Measurements from ENCODE around the gene NTMT1. TPM values are rescaled to one million over a fixed set of nuclear protein-coding genes. Genes with fewer than 3 reads are reported as not detected.

The NTMT1 gene, protein sequence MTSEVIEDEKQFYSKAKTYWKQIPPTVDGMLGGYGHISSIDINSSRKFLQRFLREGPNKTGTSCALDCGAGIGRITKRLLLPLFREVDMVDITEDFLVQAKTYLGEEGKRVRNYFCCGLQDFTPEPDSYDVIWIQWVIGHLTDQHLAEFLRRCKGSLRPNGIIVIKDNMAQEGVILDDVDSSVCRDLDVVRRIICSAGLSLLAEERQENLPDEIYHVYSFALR
- polyA plus RNA-seq: 10 to 100 TPM; 42.5 to 64.3 (median 45.5) TPM
- long read RNA-seq, donor 1, transcript NTMT1-203 (4 exons, 1,315 nt): major isoform, 26 of 44 reads
- long read RNA-seq, donor 1, partial matches to known transcripts: 9 of 44 reads
- long read RNA-seq, donor 1, other reads (novel, unspliced or antisense): 0 of 44 reads
- long read RNA-seq, donor 2, partial matches to known transcripts: 0 of 9 reads
- long read RNA-seq, donor 2, other reads (novel, unspliced or antisense): 0 of 9 reads
- long read RNA-seq, donor 3, transcript NTMT1-203 (4 exons, 1,315 nt): major isoform, 7 of 19 reads
- long read RNA-seq, donor 3, partial matches to known transcripts: 5 of 19 reads
- long read RNA-seq, donor 3, other reads (novel, unspliced or antisense): 0 of 19 reads
- long read RNA-seq, donor 4: 0 reads
- long read RNA-seq, donor 5, partial matches to known transcripts: 7 of 9 reads
- long read RNA-seq, donor 5, other reads (novel, unspliced or antisense): 0 of 9 reads
- long read RNA-seq, donor 6, transcript NTMT1-203 (4 exons, 1,315 nt): major isoform, 17 of 23 reads
- long read RNA-seq, donor 6, partial matches to known transcripts: 0 of 23 reads
- long read RNA-seq, donor 6, other reads (novel, unspliced or antisense): 0 of 23 reads
- long read RNA-seq, donor 7: 0 reads
- long read RNA-seq, donor 8, partial matches to known transcripts: 0 of 2 reads
- long read RNA-seq, donor 8, other reads (novel, unspliced or antisense): 0 of 2 reads
- long read RNA-seq, donor 9, partial matches to known transcripts: 0 of 5 reads
- long read RNA-seq, donor 9, other reads (novel, unspliced or antisense): 0 of 5 reads
- long read RNA-seq, donor 10, transcript NTMT1-203 (4 exons, 1,315 nt): major isoform, 8 of 13 reads
- long read RNA-seq, donor 10, partial matches to known transcripts: 0 of 13 reads
- long read RNA-seq, donor 10, other reads (novel, unspliced or antisense): 0 of 13 reads

DNA sequence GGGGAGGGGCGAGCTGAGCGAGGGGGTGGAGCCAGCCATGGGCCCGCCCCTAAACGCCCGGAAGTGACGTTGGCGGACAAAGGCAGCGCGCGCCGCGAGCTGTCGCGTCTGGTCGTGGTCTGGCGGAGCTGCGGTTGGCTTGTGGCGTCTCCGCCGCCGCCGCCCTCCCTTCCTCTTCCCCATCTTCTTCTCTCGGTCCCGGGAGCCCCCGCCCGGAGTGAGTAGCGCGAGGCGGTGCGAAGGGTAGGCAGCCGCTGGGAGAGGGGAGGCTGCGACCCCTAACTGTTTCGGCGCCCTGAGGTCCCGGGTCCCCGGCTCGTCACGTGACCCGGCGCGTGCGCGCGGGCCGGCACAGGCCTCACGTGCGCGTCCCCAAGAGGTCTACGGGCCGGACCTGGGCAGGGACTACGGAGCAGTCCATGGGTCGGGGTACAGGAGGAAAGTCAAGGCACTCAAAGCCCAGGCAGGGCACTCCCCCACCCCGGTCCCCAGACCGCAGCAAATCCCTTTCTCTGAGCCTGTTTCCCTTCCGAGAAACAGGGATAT, at the start of gene NTMT1:
Gene NTMT1, plus strand, starts transcription at position 85 of the 546 bp plus-strand sequence. CDS start 6,541 bp downstream, outside the sequence.
- peak within 1 kb of the TSS; percentile 57 to 85 (median 65) for H3K4me3 ChIP-seq (ENCODE audit: low read depth in 1 of 3, low read length in 3 of 3)
- peaks cover 0 to under 1% (median 0%) of the 10 kb centered on the region in 3 donors for H3K27me3 ChIP-seq (ENCODE audit: control insufficient read depth in 3 of 3, insufficient read depth in 3 of 3, low read length in 3 of 3)
- peaks cover 4 to 23% (median 5%) of the 10 kb centered on the region in 3 donors for H3K4me1 ChIP-seq (ENCODE audit: control insufficient read depth in 3 of 3, insufficient read depth in 2 of 3, low read depth in 1 of 3, low read length in 2 of 3)
- WGBS, 3 donors: 0% methylated on average over 45 to 55 of the region's 55 CpGs
- FAIRE-seq (no peak), DNase-seq (peak; percentile 82 to 93)
- no peaks in the 10 kb centered on the region for H3K9me3 ChIP-seq (ENCODE audit: control insufficient read depth in 2 of 2, insufficient read depth in 1 of 2, low read depth in 1 of 2, low read length in 1 of 2)
- H3K27ac ChIP-seq (ENCODE audit: low read depth in 1 of 3, low read length in 2 of 3): peak within 1 kb of the TSS; percentile 39 to 98 (median 92)
- H3K36me3 ChIP-seq (ENCODE audit: control insufficient read depth in 3 of 3, insufficient read depth in 2 of 3, low read depth in 1 of 3, low read length in 3 of 3): peaks cover 0 to 36% (median 0%) of the 10 kb centered on the region in 3 donors

DNA sequence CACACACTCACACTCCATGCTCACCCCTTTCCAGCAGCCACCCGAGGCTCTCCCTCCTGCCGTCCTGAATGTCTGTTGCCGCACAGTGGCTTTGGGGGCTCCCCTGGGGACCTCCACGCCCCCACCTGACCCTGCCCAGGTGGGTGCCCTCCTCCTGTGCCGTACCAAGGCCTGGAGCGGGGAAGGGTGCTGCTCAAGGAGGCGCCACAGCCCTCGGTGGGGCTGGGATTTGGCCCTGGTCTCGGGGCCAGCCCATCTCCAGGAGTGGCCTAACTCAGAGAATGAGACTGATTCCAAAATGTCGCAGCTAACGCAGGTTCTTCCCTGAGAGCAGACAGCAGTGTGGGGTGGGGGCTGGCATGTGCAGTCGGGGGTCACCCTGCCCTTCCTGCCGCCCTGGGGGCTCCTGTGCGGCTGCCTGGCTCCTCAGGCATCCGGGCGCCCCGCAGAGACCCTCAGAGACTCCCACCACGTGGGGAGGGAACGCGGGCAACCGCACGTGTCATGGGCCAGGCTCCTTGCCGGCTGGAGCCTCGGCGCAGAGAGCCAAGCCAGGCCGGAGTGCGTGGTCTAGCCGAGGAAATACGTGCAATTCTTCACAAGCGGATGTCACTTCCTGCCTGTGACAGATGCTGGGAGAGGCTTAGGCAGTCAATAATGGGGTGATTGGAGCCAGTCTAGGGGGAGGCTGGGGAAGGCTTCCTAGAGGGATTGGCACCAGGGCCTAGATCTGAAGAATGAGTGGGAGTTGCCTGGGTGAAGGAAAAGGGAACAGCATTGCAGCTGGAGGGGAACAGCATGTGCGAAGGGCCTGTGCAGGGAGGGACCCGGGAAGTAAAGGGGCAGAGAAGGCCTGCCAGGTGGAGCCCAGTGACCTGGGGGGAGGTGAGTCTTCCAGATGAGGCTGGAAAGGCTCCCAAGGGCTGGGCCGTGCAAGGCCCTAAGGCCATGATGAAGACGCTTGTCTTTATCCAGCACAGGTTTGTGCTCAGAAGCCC, 49.1 kb upstream of the NTMT1 start:
- WGBS, 3 donors: 70 to 89% (median 84%) methylated on average over 31 to 34 of the region's 34 CpGs
- no peak for FAIRE-seq

DNA sequence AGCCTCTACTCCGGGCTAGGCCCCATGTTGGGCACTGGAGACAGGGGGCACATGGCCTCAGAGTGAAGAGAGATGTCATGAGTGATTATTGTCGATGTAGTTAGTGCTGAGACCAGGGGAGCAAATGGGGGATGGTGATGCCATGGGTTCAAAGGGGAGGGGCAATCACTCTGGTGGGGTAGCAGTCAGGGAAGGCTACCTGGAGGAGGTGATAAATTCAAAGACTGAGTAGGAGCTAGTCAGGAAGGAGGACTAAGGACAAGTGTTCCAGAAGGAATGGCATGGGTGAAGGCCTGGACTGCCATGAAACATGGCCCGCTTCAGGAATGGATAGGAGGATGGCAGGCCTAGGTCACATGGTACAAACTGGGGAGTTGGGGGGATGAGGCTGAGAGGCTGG, 46.7 kb upstream of the NTMT1 start:
- Histone ChIP-seq H3K27me3 (ENCODE audit: control insufficient read depth in 3 of 3, insufficient read depth in 3 of 3, low read length in 3 of 3) (no peaks in the 10 kb centered on the region), H3K9me3 (ENCODE audit: control insufficient read depth in 2 of 2, insufficient read depth in 1 of 2, low read depth in 1 of 2, low read length in 1 of 2) (peaks cover 0 to 8% of the 10 kb centered on the region in 2 donors), H3K36me3 (ENCODE audit: control insufficient read depth in 3 of 3, insufficient read depth in 2 of 3, low read depth in 1 of 3, low read length in 3 of 3) (no peaks in the 10 kb centered on the region), H3K4me1 (ENCODE audit: control insufficient read depth in 3 of 3, insufficient read depth in 2 of 3, low read depth in 1 of 3, low read length in 2 of 3) (peaks cover 0 to 13% (median under 1%) of the 10 kb centered on the region in 3 donors), H3K4me3 (ENCODE audit: low read depth in 1 of 3, low read length in 3 of 3) (no peak overlapping the region), H3K27ac (ENCODE audit: low read depth in 1 of 3, low read length in 2 of 3) (no peak overlapping the region)
- FAIRE-seq: no peak
- no peak for DNase-seq
- WGBS, 3 donors: 89 to 92% (median 90%) methylated on average over 3 of the region's 3 CpGs

More for the DNA sequence above, 49.1 kb upstream of the NTMT1 start:
- H3K27me3 ChIP-seq (ENCODE audit: control insufficient read depth in 3 of 3, insufficient read depth in 3 of 3, low read length in 3 of 3): no peaks in the 10 kb centered on the region
- H3K36me3 ChIP-seq (ENCODE audit: control insufficient read depth in 3 of 3, insufficient read depth in 2 of 3, low read depth in 1 of 3, low read length in 3 of 3): no peaks in the 10 kb centered on the region
- H3K9me3 ChIP-seq (ENCODE audit: control insufficient read depth in 2 of 2, insufficient read depth in 1 of 2, low read depth in 1 of 2, low read length in 1 of 2): peaks cover 0 to 15% of the 10 kb centered on the region in 2 donors
- H3K4me1 ChIP-seq (ENCODE audit: control insufficient read depth in 3 of 3, insufficient read depth in 2 of 3, low read depth in 1 of 3, low read length in 2 of 3): peaks cover 0 to 11% (median 0%) of the 10 kb centered on the region in 3 donors
- no peak for DNase-seq
- no peak overlapping the region for H3K4me3 ChIP-seq (ENCODE audit: low read depth in 1 of 3, low read length in 3 of 3)
- no peak overlapping the region for H3K27ac ChIP-seq (ENCODE audit: low read depth in 1 of 3, low read length in 2 of 3)

DNA sequence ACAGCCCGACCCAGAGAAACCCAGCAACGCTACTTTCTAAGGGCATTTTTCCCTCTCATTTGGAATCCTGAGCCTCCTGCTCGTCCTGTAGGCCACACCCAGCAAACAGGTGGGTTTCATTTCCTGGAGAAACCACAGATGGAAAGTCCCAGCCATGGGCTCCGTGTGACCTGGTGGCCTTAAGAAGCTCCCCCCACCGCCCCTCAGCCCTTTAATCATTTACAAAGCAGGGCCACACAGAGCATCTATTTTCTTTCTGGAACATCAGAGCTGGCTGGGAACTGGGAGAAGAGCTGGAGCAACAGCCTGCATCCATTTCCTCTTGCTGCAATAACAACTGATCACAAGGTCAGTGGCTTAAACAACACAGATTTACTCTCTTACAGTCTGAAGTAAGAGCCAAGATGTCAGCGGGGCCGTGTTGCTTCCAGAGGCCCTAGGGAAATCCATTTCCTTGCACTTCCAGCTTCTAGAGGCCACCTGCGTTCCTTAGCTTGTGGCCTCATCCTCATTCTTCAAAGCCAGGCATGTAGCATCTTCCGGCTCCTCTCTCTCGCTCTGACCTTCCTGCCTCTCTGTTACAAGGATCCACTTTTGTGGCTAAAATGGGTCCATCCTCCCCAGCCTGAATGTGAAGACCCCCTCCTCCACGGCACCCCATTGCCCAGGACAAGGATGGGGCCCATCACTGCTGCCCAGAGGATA, 45.6 kb upstream of the NTMT1 start:
- Histone ChIP-seq H3K27ac (ENCODE audit: low read depth in 1 of 3, low read length in 2 of 3) (peak overlapping the region in 1 of 3 donors; percentile 41), H3K36me3 (ENCODE audit: control insufficient read depth in 3 of 3, insufficient read depth in 2 of 3, low read depth in 1 of 3, low read length in 3 of 3) (no peaks in the 10 kb centered on the region), H3K9me3 (ENCODE audit: control insufficient read depth in 2 of 2, insufficient read depth in 1 of 2, low read depth in 1 of 2, low read length in 1 of 2) (peaks cover 0 to 5% of the 10 kb centered on the region in 2 donors), H3K4me3 (ENCODE audit: low read depth in 1 of 3, low read length in 3 of 3) (no peak overlapping the region), H3K4me1 (ENCODE audit: control insufficient read depth in 3 of 3, insufficient read depth in 2 of 3, low read depth in 1 of 3, low read length in 2 of 3) (peaks cover 0 to 17% (median 3%) of the 10 kb centered on the region in 3 donors), H3K27me3 (ENCODE audit: control insufficient read depth in 3 of 3, insufficient read depth in 3 of 3, low read length in 3 of 3) (no peaks in the 10 kb centered on the region)
- FAIRE-seq (no peak), DNase-seq (peak in 1 of 2 donors; percentile 59)
- WGBS, 3 donors: 63 to 71% (median 68%) methylated on average over 11 of the region's 11 CpGs

DNA sequence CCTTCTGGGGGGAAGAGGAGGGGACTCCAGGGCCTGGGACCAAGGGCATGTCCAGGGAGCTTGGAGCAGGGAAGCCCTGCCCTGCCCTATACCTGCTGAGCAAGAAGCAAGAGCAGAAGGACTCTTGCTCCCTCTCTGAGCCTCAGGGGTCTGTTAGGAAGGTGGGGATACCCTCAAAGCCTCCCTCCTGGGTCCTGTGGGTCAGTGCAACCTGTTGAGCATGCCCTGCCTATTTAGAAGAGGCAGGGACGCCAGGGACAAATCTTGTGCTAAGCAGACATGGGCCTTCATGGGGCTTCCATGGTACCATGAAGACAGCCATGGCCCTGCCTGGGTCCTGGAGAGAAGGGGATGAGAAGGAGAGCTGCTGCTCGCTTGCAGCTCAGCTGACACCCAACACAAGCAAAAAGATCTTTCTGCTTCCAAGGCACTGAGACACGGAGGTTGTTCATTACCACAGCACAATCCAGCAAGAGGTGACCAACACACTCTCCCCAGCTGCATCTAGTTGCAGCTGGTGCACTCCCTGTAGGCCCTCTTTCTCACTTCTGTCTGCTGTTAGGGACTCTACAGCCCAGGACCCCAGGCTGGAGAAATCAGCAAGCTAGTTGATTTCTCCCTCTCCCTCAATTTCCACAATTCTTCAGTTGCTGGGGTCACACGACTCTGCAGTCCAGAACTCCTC, 44.3 kb upstream of the NTMT1 start:
- H3K9me3 ChIP-seq (ENCODE audit: control insufficient read depth in 2 of 2, insufficient read depth in 1 of 2, low read depth in 1 of 2, low read length in 1 of 2): peaks cover 0 to 5% of the 10 kb centered on the region in 2 donors
- DNase-seq: no peak
- no peaks in the 10 kb centered on the region for H3K36me3 ChIP-seq (ENCODE audit: control insufficient read depth in 3 of 3, insufficient read depth in 2 of 3, low read depth in 1 of 3, low read length in 3 of 3)
- no peak for FAIRE-seq
- H3K27me3 ChIP-seq (ENCODE audit: control insufficient read depth in 3 of 3, insufficient read depth in 3 of 3, low read length in 3 of 3): no peaks in the 10 kb centered on the region
- WGBS, 3 donors: 71 to 82% (median 80%) methylated on average over 4 of the region's 4 CpGs
- H3K27ac ChIP-seq (ENCODE audit: low read depth in 1 of 3, low read length in 2 of 3): peak overlapping the region in 1 of 3 donors; percentile 45
- peaks cover 0 to 17% (median 3%) of the 10 kb centered on the region in 3 donors for H3K4me1 ChIP-seq (ENCODE audit: control insufficient read depth in 3 of 3, insufficient read depth in 2 of 3, low read depth in 1 of 3, low read length in 2 of 3)
- no peak overlapping the region for H3K4me3 ChIP-seq (ENCODE audit: low read depth in 1 of 3, low read length in 3 of 3)

DNA sequence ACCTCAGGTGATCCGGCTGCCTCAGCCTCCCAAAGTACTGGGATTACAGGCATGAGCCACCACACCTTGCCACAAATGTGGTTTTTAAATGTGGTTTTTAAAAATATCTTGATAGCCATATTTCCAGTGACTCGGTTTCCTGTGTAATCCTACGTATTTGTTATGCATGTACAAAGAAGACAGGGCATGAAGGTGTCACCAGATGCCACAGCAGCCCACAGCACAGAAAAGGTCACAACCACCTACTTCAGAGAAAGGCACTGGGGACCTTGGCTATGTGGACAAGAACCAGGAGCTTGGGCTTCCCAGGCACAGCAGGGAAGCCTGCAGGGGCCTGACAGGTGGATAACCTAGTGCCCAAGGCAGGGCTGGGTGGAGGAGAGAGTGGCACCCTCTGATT, 43.1 kb upstream of the NTMT1 start:
- FAIRE-seq (no peak), DNase-seq (no peak)
- Histone ChIP-seq H3K4me1 (ENCODE audit: control insufficient read depth in 3 of 3, insufficient read depth in 2 of 3, low read depth in 1 of 3, low read length in 2 of 3) (peaks cover 0 to 17% (median 3%) of the 10 kb centered on the region in 3 donors), H3K27me3 (ENCODE audit: control insufficient read depth in 3 of 3, insufficient read depth in 3 of 3, low read length in 3 of 3) (no peaks in the 10 kb centered on the region), H3K4me3 (ENCODE audit: low read depth in 1 of 3, low read length in 3 of 3) (no peak overlapping the region), H3K36me3 (ENCODE audit: control insufficient read depth in 3 of 3, insufficient read depth in 2 of 3, low read depth in 1 of 3, low read length in 3 of 3) (no peaks in the 10 kb centered on the region), H3K9me3 (ENCODE audit: control insufficient read depth in 2 of 2, insufficient read depth in 1 of 2, low read depth in 1 of 2, low read length in 1 of 2) (peaks cover 0 to 5% of the 10 kb centered on the region in 2 donors), H3K27ac (ENCODE audit: low read depth in 1 of 3, low read length in 2 of 3) (no peak overlapping the region)
- 74 to 89% (median 83%) methylated on average over 3 of the region's 3 CpGs for WGBS, 3 donors

Measured in small intestine (tissue), 16 donors.